ENCODE measurements around the gene TLE2. TPM values are rescaled to one million over a fixed set of nuclear protein-coding genes. Genes with fewer than 3 reads are reported as not detected.

The TLE2 gene
- total RNA-seq, 1 donor from 2014 or later, result not detected

- Histone ChIP-seq H3K4me2 (peak overlapping the region; percentile 66), H3F3A (ENCODE audit: low read depth) (peaks cover 58% of the 10 kb centered on the region), H3K9me3 (ENCODE audit: low read depth) (no peaks in the 10 kb centered on the region), H2AFZ (replicated peaks) (no peak overlapping the region), H3K36me3 (peaks cover 5% of the 10 kb centered on the region), H3K4me1 (peaks cover 25% of the 10 kb centered on the region), H3K9ac (no peak overlapping the region), H3K4me3 (no peak overlapping the region), H4K20me1 (ENCODE audit: low read depth) (peaks cover 78% of the 10 kb centered on the region), H3K79me2 (ENCODE audit: low read depth) (peaks cover 4% of the 10 kb centered on the region), H3K27me3 (no peaks in the 10 kb centered on the region), H3K27ac (no peak overlapping the region)
- H3K27me3 Mint-ChIP-seq (ENCODE audit: insufficient read depth, low read depth), result peaks cover 6% of the 10 kb centered on the region
- H3K9me3 Mint-ChIP-seq, result no peaks in the 10 kb centered on the region
- TF ChIP-seq EZH2phosphoT487 (IDR thresholded peaks at IDR 0.05) (no peak), EZH2 (IDR thresholded peaks at IDR 0.05) (no peak), CTCF (IDR thresholded peaks at IDR 0.05) (no peak)
- H3K4me1 Mint-ChIP-seq, result peaks cover 30% of the 10 kb centered on the region
- H3K36me3 Mint-ChIP-seq, result peaks cover 14% of the 10 kb centered on the region
- DNase-seq (ENCODE audit: low spot score), result no peak
- no peak overlapping the region for H3K4me3 Mint-ChIP-seq
- no peak overlapping the region for H3K27ac Mint-ChIP-seq
These were observed 26.8 kb upstream of the TLE2 start for GRCh38 chr19:3055741-3056416.

GRCh38 chr19:3054972-3055740 lies 26.1 kb upstream of the TLE2 start:
- H3K4me1 ChIP-seq, result peaks cover 24% of the 10 kb centered on the region
- no peak overlapping the region for H2AFZ ChIP-seq (replicated peaks)
- Mint-ChIP-seq H3K4me3 (peak overlapping the region; percentile 30), H3K27me3 (ENCODE audit: insufficient read depth, low read depth) (peaks cover 6% of the 10 kb centered on the region), H3K4me1 (peaks cover 27% of the 10 kb centered on the region), H3K36me3 (peaks cover 13% of the 10 kb centered on the region), H3K9me3 (no peaks in the 10 kb centered on the region), H3K27ac (no peak overlapping the region)
- no peaks in the 10 kb centered on the region for H3K27me3 ChIP-seq
- H3F3A ChIP-seq (ENCODE audit: low read depth), result peaks cover 53% of the 10 kb centered on the region
- no peaks in the 10 kb centered on the region for H3K79me2 ChIP-seq (ENCODE audit: low read depth)
- H3K9me3 ChIP-seq (ENCODE audit: low read depth), result no peaks in the 10 kb centered on the region
- no peak for DNase-seq (ENCODE audit: low spot score)
- no peak overlapping the region for H3K27ac ChIP-seq
- H3K9ac ChIP-seq, result no peak overlapping the region
- H3K4me3 ChIP-seq, result no peak overlapping the region
- TF ChIP-seq EZH2phosphoT487 (IDR thresholded peaks at IDR 0.05), result no peak
- TF ChIP-seq EZH2 (IDR thresholded peaks at IDR 0.05), result no peak
- no peak for TF ChIP-seq CTCF (IDR thresholded peaks at IDR 0.05)
- H3K36me3 ChIP-seq, result peaks cover 5% of the 10 kb centered on the region
- peak overlapping the region; percentile 66 for H3K4me2 ChIP-seq
- peaks cover 71% of the 10 kb centered on the region for H4K20me1 ChIP-seq (ENCODE audit: low read depth)

GRCh38 chr19:3054265-3054971 lies 25.3 kb upstream of the TLE2 start:
- H3K36me3 ChIP-seq, result peaks cover 5% of the 10 kb centered on the region

More at GRCh38 chr19:3054265-3054971, 25.3 kb upstream of the TLE2 start:
- no peak overlapping the region for H2AFZ ChIP-seq (replicated peaks)
- no peak overlapping the region for H3K4me2 ChIP-seq
- peaks cover 24% of the 10 kb centered on the region for H3K4me1 ChIP-seq
- TF ChIP-seq EZH2phosphoT487 (IDR thresholded peaks at IDR 0.05), result no peak
- TF ChIP-seq EZH2 (IDR thresholded peaks at IDR 0.05), result no peak
- no peak for TF ChIP-seq CTCF (IDR thresholded peaks at IDR 0.05)
- Mint-ChIP-seq H3K27ac (no peak overlapping the region), H3K36me3 (peaks cover 13% of the 10 kb centered on the region), H3K27me3 (ENCODE audit: insufficient read depth, low read depth) (peaks cover 8% of the 10 kb centered on the region), H3K9me3 (no peaks in the 10 kb centered on the region), H3K4me1 (peaks cover 27% of the 10 kb centered on the region), H3K4me3 (no peak overlapping the region)
- H3K9me3 ChIP-seq (ENCODE audit: low read depth), result no peaks in the 10 kb centered on the region
- DNase-seq (ENCODE audit: low spot score), result no peak
- H3K27me3 ChIP-seq, result no peaks in the 10 kb centered on the region
- no peak overlapping the region for H3K27ac ChIP-seq
- H3K4me3 ChIP-seq, result no peak overlapping the region
- H3K79me2 ChIP-seq (ENCODE audit: low read depth), result no peaks in the 10 kb centered on the region
- no peak overlapping the region for H3K9ac ChIP-seq
- H4K20me1 ChIP-seq (ENCODE audit: low read depth), result peaks cover 64% of the 10 kb centered on the region
- H3F3A ChIP-seq (ENCODE audit: low read depth), result peaks cover 53% of the 10 kb centered on the region

Data from neural progenitor cell (in vitro differentiated cells).